T-cell (primary cell): Measurements from ENCODE around the gene DPY30. TPM values are rescaled to one million over a fixed set of nuclear protein-coding genes. Genes with fewer than 3 reads are reported as not detected.

Source experiments
- ATAC-seq, 4 experiments: fragments of 200-7000 bp in 3 of 4; fragments of 150-1000 bp in 1 of 4; cut with Tn5 transposase; replicated peaks in 1 of 4; 1 replicate in 3 of 4; 2 replicates in 1 of 4; pipeline ENCODE4 v1.10.0; 2021; ENCODE audit warnings: moderate library complexity in 3 of 4, mild to moderate bottlenecking in 2 of 4, moderate number of reproducible peaks in 1 of 4
- CTCF ChIA-PET, 2 donors: fragments of 300-600 bp; sonication (Branson Sonifier 250); formaldehyde crosslinking; loops; one replicate each; lab custom pipeline; 2022; ENCODE audit warnings: antibody characterized with exemption in 2 of 2; lab: Charles Lee
- POLR2A ChIA-PET, 2 donors: fragments of 300-600 bp; sonication (Branson Sonifier 250); formaldehyde crosslinking; loops; one replicate each; lab custom pipeline; 2022; ENCODE audit warnings: antibody characterized with exemption in 2 of 2; lab: Charles Lee
- DNase-seq, 35 experiments: peaks; one replicate each; pipeline versions ENCODE4 v3.0.0 to v3.0.0-alpha.2; 2013 to 2023
- H3K27ac ChIP-seq: one replicate; pipeline ENCODE4 v1.5.1; 2013; ENCODE audit warnings: low read length
- H3K27me3 ChIP-seq, 2 experiments: replicated peaks in 1 of 2; 1 replicate in 1 of 2; 2 replicates in 1 of 2; pipeline versions ENCODE4 v1.6.1 to v1.7.0; 2013; ENCODE audit warnings: low read length in 1 of 2, mixed read lengths in 1 of 2; ENCODE audit not compliant: control insufficient read depth in 2 of 2, insufficient read depth in 2 of 2; ENCODE audit errors: extremely low read depth in 1 of 2
- H3K36me3 ChIP-seq, 2 donors: 1 replicate in 1 of 2; 2 replicates in 1 of 2; pipeline versions ENCODE4 v1.6.1 to v1.7.0; 2013; ENCODE audit warnings: low read length in 1 of 2; ENCODE audit not compliant: control insufficient read depth in 2 of 2, insufficient read depth in 1 of 2; ENCODE audit errors: extremely low read depth in 1 of 2
- H3K4me1 ChIP-seq, 2 experiments: 1 replicate in 1 of 2; 2 replicates in 1 of 2; pipeline versions ENCODE4 v1.6.1 to v1.7.0; 2013; ENCODE audit warnings: low read length in 2 of 2, mixed read lengths in 1 of 2; ENCODE audit not compliant: insufficient read depth in 2 of 2, control insufficient read depth in 1 of 2; ENCODE audit errors: extremely low read depth in 1 of 2
- H3K4me3 ChIP-seq, 2 donors: 1 replicate in 1 of 2; 2 replicates in 1 of 2; pipeline versions ENCODE4 v1.5.1 to v1.7.0; 2013; ENCODE audit warnings: mild to moderate bottlenecking in 2 of 2, low read length in 1 of 2, moderate library complexity in 1 of 2; ENCODE audit not compliant: control insufficient read depth in 1 of 2; ENCODE audit errors: extremely low read depth in 1 of 2
- H3K9me3 ChIP-seq: 2 replicates; pipeline ENCODE4 v1.7.0; 2013
- H3K27ac Mint-ChIP-seq, 2 donors: one replicate each; pipeline ENCODE4 v1.8.0; 2020 to 2021; ENCODE audit warnings: mild to moderate bottlenecking in 2 of 2, mixed read lengths in 2 of 2
- H3K27me3 Mint-ChIP-seq, 2 donors: one replicate each; pipeline ENCODE4 v1.8.0; 2021 to 2022; ENCODE audit warnings: mixed read lengths in 2 of 2
- H3K36me3 Mint-ChIP-seq: one replicate; pipeline ENCODE4 v1.8.0; 2021; ENCODE audit warnings: mixed read lengths
- H3K4me1 Mint-ChIP-seq, 3 donors: one replicate each; pipeline ENCODE4 v1.8.0; 2020 to 2022; ENCODE audit warnings: mixed read lengths in 3 of 3, mild to moderate bottlenecking in 1 of 3
- H3K4me3 Mint-ChIP-seq, 3 donors: one replicate each; pipeline ENCODE4 v1.8.0; 2020 to 2022; ENCODE audit warnings: mild to moderate bottlenecking in 3 of 3, mixed read lengths in 3 of 3, moderate library complexity in 3 of 3
- H3K9me3 Mint-ChIP-seq, 3 donors: one replicate each; pipeline ENCODE4 v1.8.0; 2020 to 2022; ENCODE audit warnings: mixed read lengths in 3 of 3
- WGBS: methylation state at CpG from one replicate; pipeline ENCODE4 v1.1.5; 2013; ENCODE audit warnings: missing lambda C conversion rate; ENCODE audit not compliant: insufficient coverage; 5-methylcytosine and 5-hydroxymethylcytosine counted together
- total RNA-seq, 35 experiments: library from RNA in 6 of 35; stranded (reverse) in 6 of 35; fragments of 120-200 nt in 1 of 35; gene quantifications; one replicate each; pipeline versions ENCODE4 v1.2.1 to v1.2.4 and lab custom pipeline; 2013 to 2026

The DPY30 gene
- total RNA-seq, 5 donors from 2014 or later (not counting 1 experiment from before 2014, with no cell fraction given): 30.3 to 54.1 (median 45.6) TPM

GRCh38 chr2:32005371-32005976 lies 34.1 kb downstream of the DPY30 start:
- H3K4me3 ChIP-seq: no peak overlapping the region
- CTCF ChIA-PET: interaction anchor here (0.6 to 1.0 kb wide), 4 partner anchors 19 to 521 kb away, joined by 4 to 6 read pairs (median 5); partner anchors contain the start of gene DPY30 (in 1 of the 2)

GRCh38 chr2:32003791-32004190 lies 35.8 kb downstream of the DPY30 start:
- Mint-ChIP-seq H3K4me1 (peaks cover 63 to 78% (median 67%) of the 10 kb centered on the region in 3 donors), H3K27me3 (no peaks in the 10 kb centered on the region), H3K4me3 (no peak overlapping the region), H3K36me3 (peaks cover 16% of the 10 kb centered on the region), H3K9me3 (no peaks in the 10 kb centered on the region), H3K27ac (no peak overlapping the region)
- Histone ChIP-seq H3K4me1 (peaks cover 18 to 28% of the 10 kb centered on the region in 2 experiments), H3K27ac (no peak overlapping the region), H3K4me3 (no peak overlapping the region), H3K36me3 (no peaks in the 10 kb centered on the region), H3K9me3 (no peaks in the 10 kb centered on the region), H3K27me3 (no peaks in the 10 kb centered on the region)
- WGBS: 100% methylated on average over 1 of the region's 2 CpGs
- ChIA-PET CTCF (no interaction called here), POLR2A (interaction anchor here in 1 of 2 donors (0.5 kb wide), 1 partner anchor 27 kb away, joined by 4 read pairs; no protein-coding TSS in a partner anchor)
- ATAC-seq (no peak), DNase-seq (no peak)

More at GRCh38 chr2:32005371-32005976, 34.1 kb downstream of the DPY30 start:
- ATAC-seq: no peak
- Histone ChIP-seq H3K9me3 (no peaks in the 10 kb centered on the region), H3K36me3 (no peaks in the 10 kb centered on the region), H3K27ac (no peak overlapping the region), H3K4me1 (peaks cover 15 to 28% of the 10 kb centered on the region in 2 experiments), H3K27me3 (no peaks in the 10 kb centered on the region)
- no CpG with 5 or more reads among the region's 2 CpGs for WGBS
- no peak for DNase-seq
- Mint-ChIP-seq H3K4me1 (peaks cover 59 to 66% (median 62%) of the 10 kb centered on the region in 3 donors), H3K9me3 (no peaks in the 10 kb centered on the region), H3K4me3 (peak overlapping the region in 1 of 3 donors; percentile 7), H3K27ac (no peak overlapping the region), H3K36me3 (peaks cover 13% of the 10 kb centered on the region), H3K27me3 (no peaks in the 10 kb centered on the region)
- POLR2A ChIA-PET: interaction anchor here in 1 of 2 donors (0.6 kb wide), 3 partner anchors 13 to 1856 kb away, joined by 4 to 6 read pairs (median 5); no protein-coding TSS in a partner anchor

- no peaks in the 10 kb centered on the region for H3K27me3 Mint-ChIP-seq
- H3K4me3 ChIP-seq: no peak overlapping the region
- ChIA-PET CTCF (no interaction called here), POLR2A (no interaction called here)
- no peaks in the 10 kb centered on the region for H3K36me3 ChIP-seq
- no peaks in the 10 kb centered on the region for H3K27me3 ChIP-seq
- DNase-seq (no peak), ATAC-seq (no peak)
- peaks cover 16% of the 10 kb centered on the region for H3K36me3 Mint-ChIP-seq
- no peak overlapping the region for H3K27ac Mint-ChIP-seq
- H3K4me1 ChIP-seq: peaks cover 22 to 31% of the 10 kb centered on the region in 2 experiments
- peaks cover 62 to 78% (median 67%) of the 10 kb centered on the region in 3 donors for H3K4me1 Mint-ChIP-seq
- H3K27ac ChIP-seq: no peak overlapping the region
- WGBS: no CpG with 5 or more reads among the region's 3 CpGs
- no peaks in the 10 kb centered on the region for H3K9me3 ChIP-seq
- no peak overlapping the region for H3K4me3 Mint-ChIP-seq
- H3K9me3 Mint-ChIP-seq: no peaks in the 10 kb centered on the region
Observed at GRCh38 chr2:32002406-32002805, 37.2 kb downstream of the DPY30 start.

GRCh38 chr2:31999438-31999837 lies 40.2 kb downstream of the DPY30 start:
- ChIA-PET POLR2A (interaction anchor here in 1 of 2 donors (0.6 to 1.4 kb wide), 4 partner anchors 9 to 109 kb away, joined by 3 to 7 read pairs (median 4); no protein-coding TSS in a partner anchor), CTCF (interaction anchor here in 1 of 2 donors (0.6 kb wide), 1 partner anchor 1264 kb away, joined by 6 read pairs; no protein-coding TSS in a partner anchor)
- H3K4me3 ChIP-seq: no peak overlapping the region
- Mint-ChIP-seq H3K9me3 (no peaks in the 10 kb centered on the region), H3K4me3 (no peak overlapping the region), H3K36me3 (peaks cover 8% of the 10 kb centered on the region), H3K27me3 (no peaks in the 10 kb centered on the region), H3K27ac (no peak overlapping the region), H3K4me1 (peaks cover 58 to 71% (median 59%) of the 10 kb centered on the region in 3 donors)
- H3K4me1 ChIP-seq: peaks cover 18 to 22% of the 10 kb centered on the region in 2 experiments
- DNase-seq (no peak), ATAC-seq (no peak)
- no peak overlapping the region for H3K27ac ChIP-seq
- WGBS: 95% methylated on average over 3 of the region's 4 CpGs
- no peaks in the 10 kb centered on the region for H3K36me3 ChIP-seq
- H3K27me3 ChIP-seq: no peaks in the 10 kb centered on the region
- no peaks in the 10 kb centered on the region for H3K9me3 ChIP-seq

GRCh38 chr2:31998731-31999383 lies 40.7 kb downstream of the DPY30 start:
- peaks cover 8% of the 10 kb centered on the region for H3K36me3 Mint-ChIP-seq
- peaks cover 15 to 20% of the 10 kb centered on the region in 2 experiments for H3K4me1 ChIP-seq
- H3K27ac ChIP-seq: no peak overlapping the region
- DNase-seq (no peak), ATAC-seq (peak in 1 of 4 experiments; percentile 43)
- no peak overlapping the region for H3K4me3 ChIP-seq
- peaks cover 54 to 67% (median 56%) of the 10 kb centered on the region in 3 donors for H3K4me1 Mint-ChIP-seq
- no peaks in the 10 kb centered on the region for H3K36me3 ChIP-seq
- H3K27me3 ChIP-seq: no peaks in the 10 kb centered on the region
- 93% methylated on average over 4 of the region's 4 CpGs for WGBS
- ChIA-PET CTCF (interaction anchor here (0.7 kb wide), 2 partner anchors 8 to 31 kb away, joined by 4 read pairs; no protein-coding TSS in a partner anchor), POLR2A (interaction anchor here in 1 of 2 donors (0.6 to 1.4 kb wide), 2 partner anchors 9 to 109 kb away, joined by 3 to 7 read pairs; no protein-coding TSS in a partner anchor)
- peak overlapping the region; percentile 16 to 28 for H3K27ac Mint-ChIP-seq
- no peaks in the 10 kb centered on the region for H3K9me3 ChIP-seq
- no peaks in the 10 kb centered on the region for H3K9me3 Mint-ChIP-seq
- H3K4me3 Mint-ChIP-seq: peak overlapping the region in 1 of 3 donors; percentile 1
- H3K27me3 Mint-ChIP-seq: no peaks in the 10 kb centered on the region

GRCh38 chr2:31997653-31998052 lies 42.0 kb downstream of the DPY30 start:
- WGBS: 0% methylated on average over 1 of the region's 3 CpGs
- Histone ChIP-seq H3K27me3 (no peaks in the 10 kb centered on the region), H3K9me3 (no peaks in the 10 kb centered on the region), H3K4me1 (peaks cover 15 to 17% of the 10 kb centered on the region in 2 experiments), H3K4me3 (no peak overlapping the region), H3K36me3 (no peaks in the 10 kb centered on the region), H3K27ac (no peak overlapping the region)
- Mint-ChIP-seq H3K4me3 (no peak overlapping the region), H3K27me3 (no peaks in the 10 kb centered on the region), H3K9me3 (no peaks in the 10 kb centered on the region), H3K36me3 (peaks cover 8% of the 10 kb centered on the region), H3K4me1 (peaks cover 54 to 67% (median 61%) of the 10 kb centered on the region in 3 donors), H3K27ac (peak overlapping the region; percentile 0 to 60)
- peak in 3 of 4 experiments; percentile 45 to 61 (median 56) for ATAC-seq
- CTCF ChIA-PET: interaction anchor here in 1 of 2 donors (1.1 kb wide), 1 partner anchor 11 kb away, joined by 3 read pairs; no protein-coding TSS in a partner anchor
- POLR2A ChIA-PET: no interaction called here
- peak in 1 of 35 experiments; percentile 20 for DNase-seq
